Astrocyte of the spinal cord (primary cell): ENCODE data around the gene DNAL4.
"Not testable (repeated sequence)": the region's sequence is repeated elsewhere in the genome, so short reads cannot be mapped to it uniquely, and the experiment has no call there.

Experiments
- DNase-seq: peaks from one replicate; pipeline ENCODE4 v3.0.0; 2011; ENCODE audit warnings: low read depth, low spot score
- H3K4me3 ChIP-seq: 2 replicates; pipeline ENCODE4 v1.5.1; 2011; ENCODE audit warnings: low read depth, mild to moderate bottlenecking, low read length, moderate library complexity
- CTCF ChIP-seq: IDR thresholded peaks from 2 replicates; pipeline ENCODE4 v1.5.1; 2012; ENCODE audit warnings: low read depth, mild to moderate bottlenecking, low read length, inconsistent platforms
- in situ Hi-C: cut with HindIII; loops from 2 replicates; pipeline ENCODE4 v1.10.0; 2017; ENCODE audit warnings: low sequenced_read_pairs

The DNAL4 gene

GRCh38 chr22:38820020-38820419 lies 26.1 kb upstream of the DNAL4 start:
- no peak for DNase-seq
- H3K4me3 ChIP-seq, result no peak overlapping the region
- in situ Hi-C loops, result no loop called here
- TF ChIP-seq CTCF, result no peak

GRCh38 chr22:38819387-38819940 lies 25.5 kb upstream of the DNAL4 start:
- no peak overlapping the region for H3K4me3 ChIP-seq
- no peak for DNase-seq
- in situ Hi-C loops, result no loop called here
- no peak for TF ChIP-seq CTCF

- H3K4me3 ChIP-seq, result no peak overlapping the region
- in situ Hi-C loops, result no loop called here
- no peak for DNase-seq
- TF ChIP-seq CTCF, result no peak
These were observed 23.3 kb upstream of the DNAL4 start for GRCh38 chr22:38817196-38817595.

- DNase-seq, result no peak
These were observed 21.9 kb upstream of the DNAL4 start for GRCh38 chr22:38815842-38816241.

GRCh38 chr22:38811241-38811640 lies 17.3 kb upstream of the DNAL4 start:
- in situ Hi-C loops, result no loop called here
- TF ChIP-seq CTCF, result no peak
- DNase-seq, result no peak
- no peak overlapping the region for H3K4me3 ChIP-seq

More at GRCh38 chr22:38815842-38816241, 21.9 kb upstream of the DNAL4 start:
- no peak for TF ChIP-seq CTCF
- in situ Hi-C loops, result no loop called here
- no peak overlapping the region for H3K4me3 ChIP-seq

- in situ Hi-C loops, H3K4me3 ChIP-seq, DNase-seq: not testable (repeated sequence)
These were observed 11.2 kb upstream of the DNAL4 start for GRCh38 chr22:38805041-38805593.

- H3K4me3 ChIP-seq, result no peak overlapping the region
- DNase-seq, result peak; percentile 86
- in situ Hi-C loops, result no loop called here
- TF ChIP-seq CTCF, result no peak
These were observed 8.8 kb upstream of the DNAL4 start for GRCh38 chr22:38802671-38803121.
